Measurements from ENCODE around the gene DGKD. TPM values are rescaled to one million over a fixed set of nuclear protein-coding genes. Genes with fewer than 3 reads are reported as not detected.

Gene DGKD
- total RNA-seq, 1 donor from 2014 or later: 33.1 TPM

GRCh38 chr2:233446121-233446520 is 91.8 kb downstream of the DGKD start:
- DNase-seq: no peak

DNA sequence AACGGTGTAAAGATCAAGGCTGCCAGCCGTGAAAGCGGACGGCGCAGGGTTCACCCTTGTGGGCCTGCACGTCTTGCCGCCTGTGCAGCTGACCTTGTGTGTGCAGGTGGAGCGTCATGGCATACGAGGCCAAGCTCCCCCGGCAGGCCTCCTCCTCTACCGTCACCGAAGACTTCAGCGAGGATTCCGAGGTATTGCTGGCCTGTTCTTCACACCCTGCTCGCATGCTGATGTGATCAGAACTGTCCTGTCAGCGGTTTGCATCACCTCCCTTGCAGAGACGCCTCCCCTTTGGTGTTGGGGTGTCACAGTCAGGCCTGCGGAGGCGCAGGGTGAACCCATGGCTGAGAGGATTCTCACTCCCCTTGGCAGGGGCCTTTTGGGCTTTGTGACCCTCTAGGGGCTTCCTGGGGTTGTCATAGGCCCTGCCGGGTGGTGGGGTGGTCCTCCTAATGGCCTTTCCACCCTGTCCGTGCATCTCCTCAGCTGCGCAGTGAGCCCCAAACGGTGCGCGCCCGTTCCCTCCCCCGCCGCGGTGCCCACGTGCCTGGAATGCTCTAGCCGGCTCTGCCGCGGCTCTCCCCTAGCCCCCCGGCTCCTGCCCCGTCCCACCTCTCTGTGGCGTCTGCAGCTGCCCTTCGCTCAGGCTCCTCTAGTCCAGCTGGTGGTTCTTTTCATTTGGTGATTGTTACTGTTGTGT is 92.5 kb downstream of the DGKD start:
- no peak for DNase-seq

- no peak for DNase-seq
Observed at GRCh38 chr2:233447506-233448219, 93.4 kb downstream of the DGKD start.

DNA sequence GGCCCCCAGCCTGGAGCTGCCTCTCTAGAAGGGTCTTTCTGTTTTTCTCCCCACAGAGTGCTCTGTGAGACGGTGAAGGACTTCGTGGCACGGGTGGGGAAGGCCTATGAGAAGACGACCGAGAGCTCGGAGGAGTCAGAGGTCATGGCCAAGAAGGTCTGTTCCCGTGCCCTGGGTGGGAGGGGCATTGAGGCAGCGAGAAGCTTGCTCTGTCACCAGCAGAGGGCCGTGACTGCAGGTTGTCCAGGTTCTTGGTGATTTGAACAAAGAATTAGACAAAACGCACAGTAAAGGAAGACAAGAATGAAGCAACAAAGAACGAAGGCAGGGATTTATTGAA is 93.9 kb downstream of the DGKD start:
- no peak for DNase-seq

GRCh38 chr2:233448575-233448974 is 94.3 kb downstream of the DGKD start:
- no peak for DNase-seq

GRCh38 chr2:233449081-233449901 is 95.0 kb downstream of the DGKD start:
- no peak for DNase-seq

GRCh38 chr2:233449921-233450863 is 95.9 kb downstream of the DGKD start:
- no peak for DNase-seq

DNA sequence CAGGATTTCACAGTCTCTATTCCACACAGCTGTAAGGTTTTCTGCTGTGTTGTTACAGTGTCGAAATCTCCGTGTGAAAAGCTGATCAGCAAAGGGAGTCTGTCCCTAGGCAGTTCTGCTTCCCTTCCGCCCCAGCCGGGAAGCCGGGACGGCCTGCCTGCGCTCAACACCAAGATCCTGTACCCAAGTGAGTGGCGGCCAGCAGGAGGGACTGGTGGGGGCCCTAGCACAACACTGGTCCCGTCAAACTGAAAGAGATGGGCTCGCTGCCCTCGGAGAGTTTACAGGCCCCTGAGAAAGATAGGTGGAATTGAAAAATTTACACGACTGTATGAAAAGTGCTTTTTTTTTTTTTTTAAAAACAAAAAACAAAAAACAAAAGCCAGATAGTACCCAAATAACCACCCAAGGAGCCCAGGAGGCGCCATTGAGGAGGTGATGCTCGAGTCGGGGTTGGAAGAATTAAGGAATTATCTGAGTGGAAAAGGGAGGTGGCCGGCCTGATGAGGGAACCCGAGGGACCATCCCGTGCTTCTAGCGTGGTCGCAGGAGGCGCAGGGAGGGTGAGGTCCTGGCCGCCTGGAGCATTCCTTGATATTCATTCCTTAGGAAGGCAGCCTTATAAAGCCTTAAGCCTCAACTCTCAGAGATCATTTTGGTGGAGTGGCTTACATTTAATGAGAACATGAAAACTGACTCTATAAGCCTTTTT is 96.7 kb downstream of the DGKD start:
- no peak for DNase-seq

GRCh38 chr2:233451950-233452349 is 97.7 kb downstream of the DGKD start:
- DNase-seq: no peak

- no peak for DNase-seq
Observed at GRCh38 chr2:233453111-233453915, 99.0 kb downstream of the DGKD start.

DNA sequence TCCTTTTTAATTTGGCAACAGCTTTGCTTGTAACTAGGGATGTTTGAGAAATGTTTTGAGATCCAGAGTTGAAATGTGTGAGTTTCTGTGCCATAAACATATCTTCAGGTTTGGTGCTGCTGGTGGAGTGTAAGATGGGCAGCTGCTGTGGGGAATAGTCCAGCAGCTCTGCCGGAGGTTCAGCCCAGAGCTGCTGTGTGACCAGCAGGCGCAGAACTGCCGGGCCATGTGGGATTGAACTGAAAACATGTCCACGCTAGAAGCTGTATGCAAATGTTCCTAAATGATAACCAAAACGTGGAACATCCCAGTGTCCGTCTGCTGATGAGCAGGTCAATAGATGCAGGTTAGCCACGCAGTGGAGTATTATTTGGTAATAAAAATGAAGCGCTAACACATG is 99.6 kb downstream of the DGKD start:
- DNase-seq: no peak

GRCh38 chr2:233455006-233455405 is 100.7 kb downstream of the DGKD start:
- no peak for DNase-seq

DNA sequence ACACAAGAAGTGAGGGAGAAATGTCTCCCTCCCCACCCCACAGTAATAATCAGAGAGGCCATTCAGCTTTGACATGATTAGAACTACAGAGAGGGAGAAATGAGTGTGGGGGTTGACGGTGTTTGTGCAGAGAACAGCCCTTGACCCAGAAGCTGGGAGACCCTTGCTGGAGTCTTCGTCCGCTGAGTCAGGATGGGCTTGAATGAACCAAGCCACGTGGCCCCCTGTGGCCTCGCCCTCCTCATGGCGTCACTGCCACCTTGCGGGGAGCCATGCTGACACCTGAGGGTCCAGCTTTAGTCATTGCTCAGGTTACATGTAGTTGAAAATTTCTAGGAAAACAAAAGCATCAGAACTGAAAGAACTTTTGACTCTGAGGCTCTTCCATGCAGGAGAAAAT is 101.2 kb downstream of the DGKD start:
- DNase-seq: no peak

GRCh38 chr2:233456111-233456510 is 101.8 kb downstream of the DGKD start:
- no peak for DNase-seq

DNA sequence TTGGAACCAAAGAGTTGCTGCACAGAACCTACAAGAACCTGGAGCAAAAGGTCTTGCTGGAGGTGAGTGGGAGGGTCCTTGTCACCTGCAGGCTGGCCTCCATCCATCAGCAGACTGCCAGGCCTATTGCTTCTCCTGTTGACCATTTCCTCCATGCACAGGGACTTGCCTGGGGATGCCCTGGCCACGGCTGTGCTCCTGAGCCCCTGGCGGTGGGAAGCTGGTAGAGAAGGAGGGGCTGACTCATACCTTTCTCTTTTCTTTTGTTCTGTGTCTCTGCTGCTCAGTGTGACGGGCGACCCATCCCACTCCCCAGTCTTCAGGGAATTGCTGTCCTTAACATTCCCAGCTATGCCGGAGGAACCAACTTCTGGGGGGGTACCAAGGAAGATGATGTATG is 102.6 kb downstream of the DGKD start:
- DNase-seq: no peak

DNA sequence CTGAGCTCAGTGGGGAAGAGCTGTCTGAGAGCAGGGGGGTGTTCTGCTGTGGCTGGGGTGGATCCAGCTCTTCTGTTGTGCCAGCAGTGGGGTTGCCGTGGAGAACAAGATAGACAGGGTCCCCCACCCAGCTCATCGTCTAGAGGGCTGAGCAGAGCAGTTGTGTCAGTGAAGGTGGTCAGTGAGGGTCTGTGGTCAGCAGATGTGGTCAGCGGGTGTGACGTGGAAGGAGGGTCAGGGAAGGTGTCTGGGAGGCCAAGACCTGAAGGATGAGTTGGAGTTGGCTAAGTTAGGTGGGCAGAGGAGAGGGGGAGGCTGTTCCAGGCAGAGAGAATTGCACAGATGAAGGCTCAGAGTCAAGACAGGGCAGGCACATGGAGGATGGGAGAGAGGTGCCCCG is 103.1 kb downstream of the DGKD start:
- no peak for DNase-seq

- DNase-seq: no peak
Observed at GRCh38 chr2:233458031-233458610, 103.8 kb downstream of the DGKD start.

DNA sequence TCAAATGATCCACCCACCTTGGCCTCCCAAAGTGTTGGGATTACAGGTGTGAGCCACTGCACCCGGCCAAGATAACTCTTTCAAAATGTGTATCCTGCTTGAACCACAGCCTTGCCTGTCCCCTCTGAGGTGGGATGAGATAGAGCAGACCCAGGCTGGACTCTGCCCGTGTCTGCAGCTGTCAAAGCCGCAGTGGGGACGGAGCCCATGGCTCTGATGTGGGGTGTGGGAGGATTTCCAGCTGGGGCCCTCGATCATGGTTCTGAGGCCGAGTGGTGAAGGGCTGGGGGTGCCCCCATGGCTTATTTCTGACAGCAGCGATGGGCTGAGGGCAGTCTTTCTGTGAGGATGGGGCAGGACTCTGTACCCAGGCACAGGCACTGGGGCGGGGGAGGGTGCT is 104.5 kb downstream of the DGKD start:
- DNase-seq: no peak

DNA sequence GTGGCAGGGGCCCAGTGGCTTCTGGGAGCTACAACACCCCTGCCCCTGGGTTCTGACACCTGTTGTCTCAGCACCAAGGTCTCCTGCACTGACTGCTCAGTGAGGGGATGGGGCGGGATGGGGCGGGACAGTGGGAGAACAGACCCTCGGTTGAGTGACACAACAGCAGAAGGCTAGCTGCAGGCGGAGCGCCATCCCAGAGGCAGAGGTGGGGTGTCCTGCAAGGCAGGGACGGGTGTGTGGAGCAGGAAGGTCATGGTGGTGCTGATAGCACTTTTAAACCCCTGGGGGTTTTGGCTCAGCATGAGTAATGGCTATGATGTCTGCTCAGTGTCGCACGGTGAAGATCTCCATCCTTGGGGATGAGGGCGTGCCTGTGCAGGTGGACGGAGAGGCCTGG is 105.1 kb downstream of the DGKD start:
- DNase-seq: no peak

DNA sequence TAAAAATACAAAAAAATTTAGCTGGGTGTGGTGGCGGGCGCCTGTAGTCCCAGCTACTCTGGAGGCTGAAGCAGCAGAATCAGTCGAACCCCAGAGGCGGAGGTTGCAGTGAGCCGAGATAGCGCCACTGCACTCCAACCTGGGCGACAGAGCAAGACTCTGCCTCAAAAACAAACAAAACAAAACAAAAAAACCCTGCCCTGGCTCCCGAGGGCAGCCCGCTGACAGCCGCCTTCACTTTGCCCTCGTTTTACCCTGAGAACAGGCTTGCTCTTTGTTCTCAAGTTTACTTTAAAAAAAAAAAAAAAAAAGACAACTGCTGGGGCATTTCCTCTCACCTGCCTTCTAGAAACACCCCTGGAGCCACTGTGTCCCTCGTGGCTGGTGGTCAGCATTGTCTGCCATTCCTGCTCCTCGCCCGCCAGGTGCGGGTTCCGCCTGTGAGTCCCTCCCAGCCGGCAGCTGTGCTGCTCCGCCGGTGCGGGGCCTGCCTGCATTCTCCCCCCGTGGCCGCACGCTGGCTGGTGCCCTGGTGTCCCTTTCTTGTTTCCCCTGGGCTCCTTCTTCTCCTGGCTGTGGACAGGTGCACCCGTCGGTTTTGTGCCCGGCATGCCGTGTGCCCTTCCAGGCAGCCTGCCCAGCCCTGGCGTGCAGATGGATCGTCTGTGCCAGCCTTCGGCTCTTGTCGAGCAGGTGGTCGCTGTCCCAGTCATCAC is 106.6 kb downstream of the DGKD start:
- no peak for DNase-seq
